ENCODE data around the gene PASD1.
A peak's percentile ranks its signal among the peaks of the same experiment; 100 is the strongest.

Gene PASD1

GRCh38 chrX:151516538-151517187, 46.8 kb upstream of the PASD1 start (continued):
- TF ChIP-seq ZNF394 (tag by site-specific recombination; IDR thresholded peaks at IDR 0.05; ENCODE audit: borderline replicate concordance) (no peak), ZNF514 (tag by site-specific recombination; IDR thresholded peaks at IDR 0.05) (no peak), ZNF214 (tag by site-specific recombination; IDR thresholded peaks at IDR 0.05; ENCODE audit: borderline replicate concordance) (no peak), ZNF449 (tag by site-specific recombination; IDR thresholded peaks at IDR 0.05) (no peak), HOXA7 (CRISPR knock-in tag; IDR thresholded peaks at IDR 0.05; ENCODE audit: borderline replicate concordance) (no peak)

DNA sequence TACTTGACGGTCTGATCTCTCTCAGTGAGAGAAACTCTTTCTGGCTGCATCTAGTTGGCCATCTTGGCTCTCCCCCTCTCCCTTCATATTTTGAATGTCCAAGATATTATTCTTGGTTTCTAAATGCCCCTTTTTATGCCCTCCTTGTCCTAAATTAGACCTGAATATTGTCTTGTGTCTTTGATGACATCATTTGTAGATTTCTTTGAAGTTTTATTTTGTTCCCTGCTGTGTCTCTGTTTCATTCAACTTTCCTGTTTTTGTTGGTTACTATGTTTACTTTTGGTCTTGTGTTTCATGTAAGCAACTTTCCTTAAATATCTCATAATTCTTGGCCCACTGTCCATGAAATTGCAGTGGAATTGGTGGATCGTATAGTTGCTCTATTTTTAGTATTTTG, 46.1 kb upstream of the PASD1 start:
- ChIA-PET POLR2A (no interaction called here), CTCF (no interaction called here)
- TF ChIP-seq, protein P1, sequence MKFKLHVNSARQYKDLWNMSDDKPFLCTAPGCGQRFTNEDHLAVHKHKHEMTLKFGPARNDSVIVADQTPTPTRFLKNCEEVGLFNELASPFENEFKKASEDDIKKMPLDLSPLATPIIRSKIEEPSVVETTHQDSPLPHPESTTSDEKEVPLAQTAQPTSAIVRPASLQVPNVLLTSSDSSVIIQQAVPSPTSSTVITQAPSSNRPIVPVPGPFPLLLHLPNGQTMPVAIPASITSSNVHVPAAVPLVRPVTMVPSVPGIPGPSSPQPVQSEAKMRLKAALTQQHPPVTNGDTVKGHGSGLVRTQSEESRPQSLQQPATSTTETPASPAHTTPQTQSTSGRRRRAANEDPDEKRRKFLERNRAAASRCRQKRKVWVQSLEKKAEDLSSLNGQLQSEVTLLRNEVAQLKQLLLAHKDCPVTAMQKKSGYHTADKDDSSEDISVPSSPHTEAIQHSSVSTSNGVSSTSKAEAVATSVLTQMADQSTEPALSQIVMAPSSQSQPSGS (tag by site-specific recombination; IDR thresholded peaks at IDR 0.05; ENCODE audit: low read depth) = peak; percentile 71
- TF ChIP-seq ZNF416 (tag by site-specific recombination; IDR thresholded peaks at IDR 0.05) = no peak
- TF ChIP-seq BCL11B (tag by site-specific recombination; IDR thresholded peaks at IDR 0.05; ENCODE audit: low read depth) = no peak
- no peak for TF ChIP-seq KLF16 (tag by site-specific recombination; IDR thresholded peaks at IDR 0.05)
- no peak for TF ChIP-seq ZNF350 (tag by site-specific recombination; IDR thresholded peaks at IDR 0.05)
- Histone ChIP-seq H3K9me3 (ENCODE audit: control insufficient read depth, insufficient read depth, low read depth, low read length) (no peaks in the 10 kb centered on the region), H3K27ac (ENCODE audit: extremely low read depth, low read depth, low read length) (no peak overlapping the region), H3K4me3 (ENCODE audit: low read depth, low read length) (no peak overlapping the region), H3K4me1 (ENCODE audit: control insufficient read depth, insufficient read depth, low read length) (no peaks in the 10 kb centered on the region), H3K36me3 (ENCODE audit: control insufficient read depth in 2 of 2, insufficient read depth in 1 of 2, low read length in 2 of 2) (no peaks in the 10 kb centered on the region)

DNA sequence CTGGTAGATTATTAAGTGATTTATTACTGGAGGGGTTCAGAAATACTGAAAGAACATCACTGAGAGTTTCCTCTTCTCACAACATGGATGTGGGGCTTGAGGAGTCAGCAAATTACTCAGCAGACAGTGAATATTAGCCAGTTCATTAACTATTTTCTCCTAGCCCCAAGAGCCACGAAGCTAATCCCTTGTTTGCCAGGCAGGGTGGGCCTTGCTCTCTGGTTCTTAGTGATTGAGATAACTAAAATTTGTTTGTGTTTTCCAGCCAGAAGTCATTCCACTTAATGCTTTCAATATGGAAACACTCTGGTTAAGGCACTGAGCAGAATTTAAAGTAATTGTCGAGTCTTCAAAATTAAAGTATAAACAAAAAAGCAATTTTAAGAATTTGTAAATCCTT, 40.1 kb upstream of the PASD1 start:
- Histone ChIP-seq H3K4me1 (ENCODE audit: control insufficient read depth, insufficient read depth, low read length) (no peaks in the 10 kb centered on the region), H3K9me3 (ENCODE audit: control insufficient read depth, insufficient read depth, low read depth, low read length) (no peaks in the 10 kb centered on the region), H3K36me3 (ENCODE audit: control insufficient read depth in 2 of 2, insufficient read depth in 1 of 2, low read length in 2 of 2) (no peaks in the 10 kb centered on the region), H3K4me3 (ENCODE audit: low read depth, low read length) (no peak overlapping the region), H3K27ac (ENCODE audit: extremely low read depth, low read depth, low read length) (no peak overlapping the region)
- TF ChIP-seq ZSCAN23 (tag by site-specific recombination; IDR thresholded peaks at IDR 0.05) (no peak), ZNF157 (tag by site-specific recombination; IDR thresholded peaks at IDR 0.05) (no peak), ZXDB (tag by site-specific recombination; IDR thresholded peaks at IDR 0.05) (no peak), KLF10 (tag by site-specific recombination; IDR thresholded peaks at IDR 0.05) (no peak), ZNF558 (tag by site-specific recombination; IDR thresholded peaks at IDR 0.05) (no peak)
- TF ChIP-seq, protein P2, sequence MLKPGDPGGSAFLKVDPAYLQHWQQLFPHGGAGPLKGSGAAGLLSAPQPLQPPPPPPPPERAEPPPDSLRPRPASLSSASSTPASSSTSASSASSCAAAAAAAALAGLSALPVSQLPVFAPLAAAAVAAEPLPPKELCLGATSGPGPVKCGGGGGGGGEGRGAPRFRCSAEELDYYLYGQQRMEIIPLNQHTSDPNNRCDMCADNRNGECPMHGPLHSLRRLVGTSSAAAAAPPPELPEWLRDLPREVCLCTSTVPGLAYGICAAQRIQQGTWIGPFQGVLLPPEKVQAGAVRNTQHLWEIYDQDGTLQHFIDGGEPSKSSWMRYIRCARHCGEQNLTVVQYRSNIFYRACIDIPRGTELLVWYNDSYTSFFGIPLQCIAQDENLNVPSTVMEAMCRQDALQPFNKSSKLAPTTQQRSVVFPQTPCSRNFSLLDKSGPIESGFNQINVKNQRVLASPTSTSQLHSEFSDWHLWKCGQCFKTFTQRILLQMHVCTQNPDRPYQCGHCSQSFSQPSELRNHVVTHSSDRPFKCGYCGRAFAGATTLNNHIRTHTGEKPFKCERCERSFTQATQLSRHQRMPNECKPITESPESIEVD (tag by site-specific recombination; IDR thresholded peaks at IDR 0.05) = no peak
- POLR2A ChIA-PET = no interaction called here
- CTCF ChIA-PET = no interaction called here

DNA sequence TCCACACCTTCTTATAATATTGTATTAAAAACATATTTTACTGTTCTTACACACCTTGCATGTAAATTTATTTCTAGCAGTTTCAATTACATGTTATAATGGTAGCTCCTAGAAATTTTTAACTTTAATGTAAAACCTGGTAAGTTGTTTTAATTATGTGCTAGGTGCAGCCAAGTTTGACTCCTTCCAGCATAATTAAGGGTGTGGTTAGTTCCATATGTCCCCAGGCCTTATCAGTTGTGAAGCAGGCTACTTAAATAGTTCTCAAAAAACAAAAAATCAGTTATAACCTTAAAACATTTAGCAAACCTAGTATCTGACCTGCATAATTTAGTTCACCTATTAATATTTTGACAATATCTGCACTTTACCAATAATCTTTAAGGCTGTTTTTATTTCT, 26.9 kb upstream of the PASD1 start:
- Histone ChIP-seq H3K4me3 (ENCODE audit: low read depth, low read length) (no peak overlapping the region), H3K4me1 (ENCODE audit: control insufficient read depth, insufficient read depth, low read length) (no peaks in the 10 kb centered on the region), H3K27ac (ENCODE audit: extremely low read depth, low read depth, low read length) (no peak overlapping the region), H3K36me3 (ENCODE audit: control insufficient read depth in 2 of 2, insufficient read depth in 1 of 2, low read length in 2 of 2) (no peaks in the 10 kb centered on the region), H3K9me3 (ENCODE audit: control insufficient read depth, insufficient read depth, low read depth, low read length) (no peaks in the 10 kb centered on the region)
- POLR2A ChIA-PET = no interaction called here
- CTCF ChIA-PET = no interaction called here
- TF ChIP-seq ZNF660 (tag by site-specific recombination; IDR thresholded peaks at IDR 0.05) (no peak), ZNF792 (tag by site-specific recombination; IDR thresholded peaks at IDR 0.05) (no peak), ZNF223 (tag by site-specific recombination; IDR thresholded peaks at IDR 0.05) (no peak), KLF1 (tag by site-specific recombination; IDR thresholded peaks at IDR 0.05) (no peak), ZNF777 (tag by site-specific recombination; IDR thresholded peaks at IDR 0.05; ENCODE audit: borderline replicate concordance) (no peak), ZNF37A (tag by site-specific recombination; IDR thresholded peaks at IDR 0.05) (no peak), ZNF701 (tag by site-specific recombination; IDR thresholded peaks at IDR 0.05) (no peak)
- TF ChIP-seq, protein P3, sequence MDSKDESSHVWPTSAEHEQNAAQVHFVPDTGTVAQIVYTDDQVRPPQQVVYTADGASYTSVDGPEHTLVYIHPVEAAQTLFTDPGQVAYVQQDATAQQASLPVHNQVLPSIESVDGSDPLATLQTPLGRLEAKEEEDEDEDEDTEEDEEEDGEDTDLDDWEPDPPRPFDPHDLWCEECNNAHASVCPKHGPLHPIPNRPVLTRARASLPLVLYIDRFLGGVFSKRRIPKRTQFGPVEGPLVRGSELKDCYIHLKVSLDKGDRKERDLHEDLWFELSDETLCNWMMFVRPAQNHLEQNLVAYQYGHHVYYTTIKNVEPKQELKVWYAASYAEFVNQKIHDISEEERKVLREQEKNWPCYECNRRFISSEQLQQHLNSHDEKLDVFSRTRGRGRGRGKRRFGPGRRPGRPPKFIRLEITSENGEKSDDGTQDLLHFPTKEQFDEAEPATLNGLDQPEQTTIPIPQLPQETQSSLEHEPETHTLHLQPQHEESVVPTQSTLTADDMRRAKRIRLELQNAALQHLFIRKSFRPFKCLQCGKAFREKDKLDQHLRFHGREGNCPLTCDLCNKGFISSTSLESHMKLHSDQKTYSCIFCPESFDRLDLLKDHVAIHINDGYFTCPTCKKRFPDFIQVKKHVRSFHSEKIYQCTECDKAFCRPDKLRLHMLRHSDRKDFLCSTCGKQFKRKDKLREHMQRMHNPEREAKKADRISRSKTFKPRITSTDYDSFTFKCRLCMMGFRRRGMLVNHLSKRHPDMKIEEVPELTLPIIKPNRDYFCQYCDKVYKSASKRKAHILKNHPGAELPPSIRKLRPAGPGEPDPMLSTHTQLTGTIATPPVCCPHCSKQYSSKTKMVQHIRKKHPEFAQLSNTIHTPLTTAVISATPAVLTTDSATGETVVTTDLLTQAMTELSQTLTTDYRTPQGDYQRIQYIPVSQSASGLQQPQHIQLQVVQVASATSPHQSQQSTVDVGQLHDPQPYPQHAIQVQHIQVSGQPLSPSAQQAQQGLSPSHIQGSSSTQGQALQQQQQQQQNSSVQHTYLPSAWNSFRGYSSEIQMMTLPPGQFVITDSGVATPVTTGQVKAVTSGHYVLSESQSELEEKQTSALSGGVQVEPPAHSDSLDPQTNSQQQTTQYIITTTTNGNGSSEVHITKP (tag by site-specific recombination; IDR thresholded peaks at IDR 0.05) = no peak

Measured in HEK293 (cell line).